GM19452 (cell line): ENCODE measurements around the gene PANK4.
"Not testable (repeated sequence)": the region's sequence is repeated elsewhere in the genome, so short reads cannot be mapped to it uniquely, and the experiment has no call there.

Experiments used
- ATAC-seq: cut with Tn5 transposase; IDR thresholded peaks from one replicate; pipeline ENCODE4 v1.9.1; 2021; ENCODE audit not compliant: unreplicated experiment

Gene PANK4

GRCh38 chr1:2466958-2467554 lies 59.3 kb downstream of the PANK4 start:
- ATAC-seq = no peak

DNA sequence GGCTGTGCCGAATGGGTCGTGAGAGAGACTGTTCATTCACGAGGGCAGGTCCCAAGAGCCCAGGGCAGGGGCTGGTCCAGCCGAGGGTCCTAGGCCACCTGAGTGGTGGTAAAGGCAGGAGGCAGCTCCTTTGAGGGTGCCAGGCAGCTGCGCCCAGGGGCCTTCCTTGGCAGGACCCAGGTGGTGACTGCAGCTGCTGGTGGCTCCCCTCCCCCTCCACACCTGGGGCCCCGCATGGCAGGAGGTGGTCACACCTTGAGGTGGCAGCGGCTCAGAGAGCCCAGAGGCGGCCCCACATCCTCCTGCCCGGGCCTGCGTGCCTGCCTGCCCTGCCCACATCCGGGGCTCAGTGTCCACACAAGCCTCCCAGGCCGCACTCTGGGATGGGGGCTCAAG lies 60.1 kb downstream of the PANK4 start:
- ATAC-seq = no peak

GRCh38 chr1:2465371-2466269 lies 60.8 kb downstream of the PANK4 start:
- no peak for ATAC-seq

GRCh38 chr1:2463396-2463795 lies 63.0 kb downstream of the PANK4 start:
- ATAC-seq = no peak

DNA sequence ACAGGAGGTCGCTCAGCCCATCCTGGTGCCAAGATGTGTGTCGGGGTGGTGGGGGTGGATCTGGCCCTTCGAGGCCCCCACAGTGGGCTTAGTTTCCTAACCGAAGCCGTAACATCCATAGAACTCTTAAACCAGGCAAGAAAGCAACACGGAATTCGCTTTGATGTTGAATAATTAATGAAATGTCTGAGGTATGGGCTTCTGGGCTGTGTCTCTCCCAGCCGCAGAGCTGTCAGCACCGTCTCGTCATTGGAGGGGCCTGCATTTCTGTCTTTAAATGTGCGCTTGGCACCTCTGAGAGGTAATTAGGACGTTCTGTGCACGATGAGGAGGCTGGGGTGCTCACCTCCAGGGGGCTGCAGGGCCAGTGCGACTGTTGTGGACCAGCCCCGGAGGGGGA lies 63.6 kb downstream of the PANK4 start:
- ATAC-seq = no peak

- ATAC-seq = no peak
Measured at GRCh38 chr1:2460996-2461751, 65.2 kb downstream of the PANK4 start.

- no peak for ATAC-seq
Measured at GRCh38 chr1:2460203-2460602, 66.2 kb downstream of the PANK4 start.

GRCh38 chr1:2459757-2460156 lies 66.6 kb downstream of the PANK4 start:
- no peak for ATAC-seq

GRCh38 chr1:2459102-2459753 lies 67.2 kb downstream of the PANK4 start:
- not testable (repeated sequence) for ATAC-seq

DNA sequence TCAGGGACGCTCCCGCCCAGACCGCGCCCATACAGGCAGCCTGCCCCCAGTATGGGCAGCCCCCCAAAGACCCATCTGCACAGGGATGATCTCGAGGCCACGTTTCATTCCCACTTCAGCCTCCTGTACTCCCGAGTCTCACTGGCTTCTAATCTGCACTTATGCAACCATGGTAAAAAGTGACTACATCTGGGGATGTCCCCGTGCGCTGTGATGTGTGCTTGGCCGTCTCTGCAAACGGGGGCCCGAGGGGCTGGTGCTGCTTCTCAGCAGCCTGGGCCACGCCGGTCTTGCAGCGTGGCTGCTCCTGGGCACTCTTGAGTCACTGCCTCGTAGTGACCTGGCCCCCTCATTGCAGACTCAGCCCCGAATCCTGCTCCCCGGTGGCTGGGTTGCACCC lies 67.7 kb downstream of the PANK4 start:
- ATAC-seq = no peak
